ENCODE measurements around the gene COX19.
A peak's percentile ranks its signal among the peaks of the same experiment; 100 is the strongest.
"Not testable (repeated sequence)": the region's sequence is repeated elsewhere in the genome, so short reads cannot be mapped to it uniquely, and the experiment has no call there.

The COX19 gene

GRCh38 chr7:963236-964078 lies 11.9 kb downstream of the COX19 start:
- Histone ChIP-seq H3K9ac (peak overlapping the region; percentile 67), H4K20me1 (peaks cover 43% of the 10 kb centered on the region; the same call in 1 of the 2 replicates), H3K4me1 (peaks cover 100% of the 10 kb centered on the region), H3K36me3 (peaks cover 23% of the 10 kb centered on the region), H3K27me3 (no peaks in the 10 kb centered on the region; the same call in 1 of the 2 replicates), H3K4me3 (peak overlapping the region; percentile 47; the same call in 1 of the 2 replicates), H3K27ac (peak overlapping the region; percentile 83), H3K9me3 (no peaks in the 10 kb centered on the region), H3K4me2 (peak overlapping the region; percentile 92)
- no peak for TF ChIP-seq Cebpa-rat (IDR thresholded peaks at IDR 0.05)

- H3K36me3 ChIP-seq: peaks cover 14% of the 10 kb centered on the region
- H3K9me3 ChIP-seq: no peaks in the 10 kb centered on the region
- peak overlapping the region; percentile 38; the same call in 1 of the 2 replicates for H3K9ac ChIP-seq
- peaks cover 100% of the 10 kb centered on the region for H3K4me1 ChIP-seq
- H3K27ac ChIP-seq: peak overlapping the region; percentile 83
- peak overlapping the region; percentile 92 for H3K4me2 ChIP-seq
- TF ChIP-seq Cebpa-rat (IDR thresholded peaks at IDR 0.05): no peak
- no peaks in the 10 kb centered on the region; the same call in 1 of the 2 replicates for H3K27me3 ChIP-seq
- peak overlapping the region; percentile 18; the same call in 1 of the 2 replicates for H3K4me3 ChIP-seq
- H4K20me1 ChIP-seq: peaks cover 34% of the 10 kb centered on the region; the same call in 1 of the 2 replicates
Observed at GRCh38 chr7:962401-963081, 12.8 kb downstream of the COX19 start.

- no peaks in the 10 kb centered on the region; the same call in 1 of the 2 replicates for H3K27me3 ChIP-seq
- no peak overlapping the region for H3K4me3 ChIP-seq
- peak overlapping the region; percentile 83 for H3K27ac ChIP-seq
- no peak for TF ChIP-seq Cebpa-rat (IDR thresholded peaks at IDR 0.05)
- peaks cover 26% of the 10 kb centered on the region; the same call in 1 of the 2 replicates for H4K20me1 ChIP-seq
- peaks cover 100% of the 10 kb centered on the region for H3K4me1 ChIP-seq
- H3K9ac ChIP-seq: peak overlapping the region; percentile 38
- peaks cover 6% of the 10 kb centered on the region; the same call in 1 of the 2 replicates for H3K36me3 ChIP-seq
- no peaks in the 10 kb centered on the region for H3K9me3 ChIP-seq
- H3K4me2 ChIP-seq: peak overlapping the region; percentile 92
Observed at GRCh38 chr7:961546-962400, 13.6 kb downstream of the COX19 start.

- H3K4me3 ChIP-seq: peak overlapping the region; percentile 48
- not testable (repeated sequence) for H3K9ac ChIP-seq
- peaks cover 18% of the 10 kb centered on the region; the same call in 1 of the 2 replicates for H4K20me1 ChIP-seq
Observed at GRCh38 chr7:960972-961371, 14.4 kb downstream of the COX19 start.

GRCh38 chr7:960269-960871 lies 15.0 kb downstream of the COX19 start:
- Histone ChIP-seq H3K27ac (peak overlapping the region; percentile 65), H3K36me3 (no peaks in the 10 kb centered on the region), H3K9me3 (no peaks in the 10 kb centered on the region), H3K9ac (peak overlapping the region; percentile 60), H3K4me1 (peaks cover 100% of the 10 kb centered on the region), H4K20me1 (peaks cover 12% of the 10 kb centered on the region; the same call in 1 of the 2 replicates), H3K27me3 (no peaks in the 10 kb centered on the region; the same call in 1 of the 2 replicates), H3K4me2 (peak overlapping the region; percentile 92), H3K4me3 (peak overlapping the region; percentile 48)
- no peak for TF ChIP-seq Cebpa-rat (IDR thresholded peaks at IDR 0.05)

More at GRCh38 chr7:960972-961371, 14.4 kb downstream of the COX19 start:
- not testable (repeated sequence) for H3K36me3 ChIP-seq, H3K27me3 ChIP-seq, H3K9me3 ChIP-seq
- Histone ChIP-seq H3K27ac (peak overlapping the region; percentile 65), H3K4me1 (peaks cover 100% of the 10 kb centered on the region), H3K4me2 (peak overlapping the region; percentile 92)

GRCh38 chr7:959740-960139 lies 15.6 kb downstream of the COX19 start:
- peaks cover 100% of the 10 kb centered on the region for H3K4me1 ChIP-seq
- H3K4me2 ChIP-seq: peak overlapping the region; percentile 92

GRCh38 chr7:959271-959670 lies 16.1 kb downstream of the COX19 start:
- no peak overlapping the region for H3K4me3 ChIP-seq
- TF ChIP-seq Cebpa-rat (IDR thresholded peaks at IDR 0.05): no peak
- no peak overlapping the region for H3K9ac ChIP-seq
- H3K36me3 ChIP-seq: no peaks in the 10 kb centered on the region
- no peaks in the 10 kb centered on the region; the same call in 1 of the 2 replicates for H3K27me3 ChIP-seq
- H3K9me3 ChIP-seq: no peaks in the 10 kb centered on the region
- peaks cover 5% of the 10 kb centered on the region; the same call in 1 of the 2 replicates for H4K20me1 ChIP-seq
- H3K27ac ChIP-seq: peak overlapping the region; percentile 72; the same call in 1 of the 2 replicates
- H3K4me1 ChIP-seq: peaks cover 97% of the 10 kb centered on the region
- peak overlapping the region; percentile 92 for H3K4me2 ChIP-seq

More at GRCh38 chr7:959740-960139, 15.6 kb downstream of the COX19 start:
- not testable (repeated sequence) for H3K36me3 ChIP-seq, H3K9me3 ChIP-seq, H3K4me3 ChIP-seq, H3K27me3 ChIP-seq, H4K20me1 ChIP-seq
- peak overlapping the region; percentile 65; the same call in 1 of the 2 replicates for H3K27ac ChIP-seq
- peak overlapping the region; percentile 60; the same call in 1 of the 2 replicates for H3K9ac ChIP-seq

- no peaks in the 10 kb centered on the region for H3K36me3 ChIP-seq
- peaks cover 92% of the 10 kb centered on the region for H3K4me1 ChIP-seq
- peak overlapping the region; percentile 72 for H3K27ac ChIP-seq
- peaks cover 3% of the 10 kb centered on the region for H4K20me1 ChIP-seq
- H3K4me2 ChIP-seq: peak overlapping the region; percentile 92
- no peak overlapping the region for H3K4me3 ChIP-seq
- no peaks in the 10 kb centered on the region for H3K9me3 ChIP-seq
- no peaks in the 10 kb centered on the region; the same call in 1 of the 2 replicates for H3K27me3 ChIP-seq
- H3K9ac ChIP-seq: peak overlapping the region; percentile 67
- TF ChIP-seq Cebpa-rat (IDR thresholded peaks at IDR 0.05): no peak
Observed at GRCh38 chr7:958221-959200, 16.8 kb downstream of the COX19 start.

Measured in BLaER1 (cell line).